Measurements from ENCODE around the gene C2.

C2 gene

GRCh38 chr6:31952140-31952805, 24.8 kb downstream of the C2 start:
- Histone ChIP-seq H2AFZ (ENCODE audit: low read depth, low read length) (no peak overlapping the region), H3K4me3 (ENCODE audit: low read depth in 1 of 2, low read length in 2 of 2) (no peak overlapping the region), H3K4me1 (ENCODE audit: insufficient read depth, low read length) (peaks cover 8% of the 10 kb centered on the region; the same call in 1 of the 2 replicates), H3K36me3 (ENCODE audit: insufficient read depth, low read length) (peaks cover 54% of the 10 kb centered on the region), H3K79me2 (ENCODE audit: insufficient read depth, low read length) (peaks cover 8% of the 10 kb centered on the region), H3K4me2 (ENCODE audit: insufficient read depth, low read length) (no peak overlapping the region), H4K20me1 (ENCODE audit: insufficient read depth, low read length) (no peaks in the 10 kb centered on the region), H3K27ac (ENCODE audit: low read length) (no peak overlapping the region), H3K9me3 (ENCODE audit: insufficient read depth, low read length, severe bottlenecking) (no peaks in the 10 kb centered on the region), H3K9ac (ENCODE audit: low read depth, low read length) (no peak overlapping the region), H3K27me3 (ENCODE audit: insufficient read depth, low read length, poor library complexity) (no peaks in the 10 kb centered on the region)
- no peak for TF ChIP-seq EZH2 (IDR thresholded peaks at IDR 0.05; ENCODE audit: borderline replicate concordance, low read depth, low read length, severe bottlenecking)
- TF ChIP-seq CTCF (IDR thresholded peaks at IDR 0.05; ENCODE audit: borderline replicate concordance, extremely low read depth, low read length, poor library complexity, severe bottlenecking): peak; percentile 75
- ATAC-seq (ENCODE audit: insufficient read depth, low read depth) (no peak), DNase-seq (no peak)

GRCh38 chr6:31952890-31953289, 25.4 kb downstream of the C2 start:
- Histone ChIP-seq H3K9me3 (ENCODE audit: insufficient read depth, low read length, severe bottlenecking) (no peaks in the 10 kb centered on the region), H3K4me3 (ENCODE audit: low read depth in 1 of 2, low read length in 2 of 2) (no peak overlapping the region), H3K36me3 (ENCODE audit: insufficient read depth, low read length) (peaks cover 54% of the 10 kb centered on the region), H3K27ac (ENCODE audit: low read length) (no peak overlapping the region), H3K79me2 (ENCODE audit: insufficient read depth, low read length) (peaks cover 14% of the 10 kb centered on the region), H2AFZ (ENCODE audit: low read depth, low read length) (no peak overlapping the region), H3K4me2 (ENCODE audit: insufficient read depth, low read length) (no peak overlapping the region), H3K4me1 (ENCODE audit: insufficient read depth, low read length) (peaks cover 15% of the 10 kb centered on the region), H3K9ac (ENCODE audit: low read depth, low read length) (no peak overlapping the region), H4K20me1 (ENCODE audit: insufficient read depth, low read length) (no peaks in the 10 kb centered on the region), H3K27me3 (ENCODE audit: insufficient read depth, low read length, poor library complexity) (no peaks in the 10 kb centered on the region)
- DNase-seq: no peak
- no peak for ATAC-seq (ENCODE audit: insufficient read depth, low read depth)
- no peak for TF ChIP-seq CTCF (IDR thresholded peaks at IDR 0.05; ENCODE audit: borderline replicate concordance, extremely low read depth, low read length, poor library complexity, severe bottlenecking)
- no peak for TF ChIP-seq EZH2 (IDR thresholded peaks at IDR 0.05; ENCODE audit: borderline replicate concordance, low read depth, low read length, severe bottlenecking)

- Histone ChIP-seq H3K27ac (ENCODE audit: low read length) (no peak overlapping the region), H4K20me1 (ENCODE audit: insufficient read depth, low read length) (no peaks in the 10 kb centered on the region), H3K27me3 (ENCODE audit: insufficient read depth, low read length, poor library complexity) (no peaks in the 10 kb centered on the region), H3K9ac (ENCODE audit: low read depth, low read length) (no peak overlapping the region), H3K4me1 (ENCODE audit: insufficient read depth, low read length) (peaks cover 24% of the 10 kb centered on the region), H3K4me3 (ENCODE audit: low read depth in 1 of 2, low read length in 2 of 2) (no peak overlapping the region), H3K79me2 (ENCODE audit: insufficient read depth, low read length) (peaks cover 28% of the 10 kb centered on the region), H2AFZ (ENCODE audit: low read depth, low read length) (no peak overlapping the region), H3K9me3 (ENCODE audit: insufficient read depth, low read length, severe bottlenecking) (no peaks in the 10 kb centered on the region), H3K4me2 (ENCODE audit: insufficient read depth, low read length) (no peak overlapping the region), H3K36me3 (ENCODE audit: insufficient read depth, low read length) (peaks cover 54% of the 10 kb centered on the region)
- no peak for ATAC-seq (ENCODE audit: insufficient read depth, low read depth)
- TF ChIP-seq CTCF (IDR thresholded peaks at IDR 0.05; ENCODE audit: borderline replicate concordance, extremely low read depth, low read length, poor library complexity, severe bottlenecking) (no peak), EZH2 (IDR thresholded peaks at IDR 0.05; ENCODE audit: borderline replicate concordance, low read depth, low read length, severe bottlenecking) (no peak)
- DNase-seq: no peak
Observed at GRCh38 chr6:31954511-31954910, 27.0 kb downstream of the C2 start.
